ENCODE data around the gene CSTF2T.

- TF ChIP-seq CTCF (IDR thresholded peaks at IDR 0.05), result no peak
- no peak for TF ChIP-seq POLR2A (IDR thresholded peaks at IDR 0.05)
Measured at GRCh38 chr10:51689536-51689935, 9.9 kb downstream of the CSTF2T start.
